D721Med (cell line): ENCODE measurements around the gene TSPAN9.

Source experiments
- DNase-seq: peaks from one replicate; pipeline ENCODE4 v3.0.0; 2011; ENCODE audit warnings: low spot score; ENCODE audit not compliant: insufficient read length
- FAIRE-seq: peaks from 2 replicates; lab custom pipeline; 2011; peaks lifted over from hg19 to GRCh38; lab: Jason Lieb, UNC
- TF ChIP-seq, protein P1 (sequence below): IDR thresholded peaks from 2 replicates; pipeline ENCODE4 v1.5.1; 2012; ENCODE audit warnings: mild to moderate bottlenecking, control low read depth; ENCODE audit not compliant: insufficient read depth; ENCODE audit errors: missing control alignments

Gene TSPAN9

DNA sequence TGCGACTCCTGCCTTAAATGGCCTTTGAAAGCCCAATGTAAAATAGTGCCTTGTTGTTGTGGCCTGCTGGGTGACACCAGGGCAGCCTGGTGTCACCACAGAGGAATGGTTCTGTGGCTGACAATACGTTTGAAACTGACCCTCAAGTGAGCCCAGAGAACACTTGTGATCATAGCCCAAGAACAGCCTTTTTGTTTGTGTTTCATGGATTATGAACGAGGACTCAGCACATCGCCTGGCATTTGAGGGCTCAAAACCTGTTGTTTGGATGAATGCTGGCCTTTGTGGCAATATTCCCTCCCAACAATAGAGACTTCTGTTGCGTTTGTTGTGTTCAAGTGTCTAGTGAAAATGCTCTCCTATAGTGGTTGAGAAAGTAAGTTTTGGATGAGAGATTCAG lies 48.5 kb downstream of the TSPAN9 start:
- TF ChIP-seq, protein P1, sequence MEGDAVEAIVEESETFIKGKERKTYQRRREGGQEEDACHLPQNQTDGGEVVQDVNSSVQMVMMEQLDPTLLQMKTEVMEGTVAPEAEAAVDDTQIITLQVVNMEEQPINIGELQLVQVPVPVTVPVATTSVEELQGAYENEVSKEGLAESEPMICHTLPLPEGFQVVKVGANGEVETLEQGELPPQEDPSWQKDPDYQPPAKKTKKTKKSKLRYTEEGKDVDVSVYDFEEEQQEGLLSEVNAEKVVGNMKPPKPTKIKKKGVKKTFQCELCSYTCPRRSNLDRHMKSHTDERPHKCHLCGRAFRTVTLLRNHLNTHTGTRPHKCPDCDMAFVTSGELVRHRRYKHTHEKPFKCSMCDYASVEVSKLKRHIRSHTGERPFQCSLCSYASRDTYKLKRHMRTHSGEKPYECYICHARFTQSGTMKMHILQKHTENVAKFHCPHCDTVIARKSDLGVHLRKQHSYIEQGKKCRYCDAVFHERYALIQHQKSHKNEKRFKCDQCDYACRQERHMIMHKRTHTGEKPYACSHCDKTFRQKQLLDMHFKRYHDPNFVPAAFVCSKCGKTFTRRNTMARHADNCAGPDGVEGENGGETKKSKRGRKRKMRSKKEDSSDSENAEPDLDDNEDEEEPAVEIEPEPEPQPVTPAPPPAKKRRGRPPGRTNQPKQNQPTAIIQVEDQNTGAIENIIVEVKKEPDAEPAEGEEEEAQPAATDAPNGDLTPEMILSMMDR: no peak
- DNase-seq (no peak), FAIRE-seq (no peak)

DNA sequence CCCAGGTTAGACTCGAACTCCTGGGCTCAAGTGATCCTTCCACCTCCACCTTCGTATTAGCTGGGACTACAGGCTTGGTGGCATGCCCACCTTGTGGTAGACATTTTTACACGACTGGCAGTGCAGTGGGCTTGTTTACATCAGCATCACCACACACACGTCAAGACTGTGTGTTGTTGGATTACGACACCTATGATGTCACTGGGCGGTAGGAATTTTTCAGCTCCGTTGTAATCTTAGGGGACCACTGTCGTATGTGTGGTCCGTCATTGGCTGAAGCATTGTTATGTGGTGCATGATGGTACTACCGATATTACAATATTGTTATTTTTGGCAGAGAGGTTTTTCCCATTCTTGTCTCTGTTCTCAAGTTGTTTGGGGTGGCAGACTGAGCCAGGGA lies 50.7 kb downstream of the TSPAN9 start:
- FAIRE-seq (no peak), DNase-seq (no peak)
- TF ChIP-seq, protein P1: no peak

DNA sequence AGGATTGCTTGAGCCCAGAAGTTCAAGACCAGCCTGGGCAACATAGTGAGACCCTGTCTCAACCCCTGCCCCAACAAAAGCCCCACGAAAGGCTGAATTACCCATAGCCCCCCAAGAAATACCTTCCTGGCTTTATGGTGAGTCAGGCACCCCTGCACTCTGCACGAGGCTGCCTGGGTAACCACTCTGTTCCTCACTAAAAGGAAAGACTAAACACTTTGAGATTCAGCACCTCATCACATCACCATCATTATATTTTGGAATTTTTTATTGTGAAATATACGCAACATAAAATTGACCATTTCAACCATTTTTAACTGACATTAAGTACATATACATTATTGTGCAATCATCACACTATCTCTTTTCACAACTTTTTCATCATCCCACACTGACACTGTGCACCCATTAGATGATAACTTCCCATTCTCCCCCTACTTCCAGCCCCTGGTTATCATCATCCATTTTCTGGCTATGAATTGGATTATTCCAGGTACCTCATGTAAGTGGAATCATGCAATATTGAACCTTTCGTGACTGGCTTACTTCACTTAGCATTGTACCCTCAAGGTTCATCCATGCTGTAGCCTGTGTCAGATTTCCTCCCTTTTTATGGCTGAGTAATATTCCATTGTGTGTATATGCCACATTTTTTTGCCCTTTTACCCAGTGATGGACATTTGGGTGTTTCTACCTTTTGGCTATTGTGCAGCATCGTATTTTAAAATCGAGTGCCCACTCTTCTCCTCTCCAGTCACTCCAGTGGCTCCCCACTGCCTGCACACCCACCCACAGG lies 51.5 kb downstream of the TSPAN9 start:
- FAIRE-seq (no peak), DNase-seq (no peak)
- TF ChIP-seq, protein P1: no peak

DNA sequence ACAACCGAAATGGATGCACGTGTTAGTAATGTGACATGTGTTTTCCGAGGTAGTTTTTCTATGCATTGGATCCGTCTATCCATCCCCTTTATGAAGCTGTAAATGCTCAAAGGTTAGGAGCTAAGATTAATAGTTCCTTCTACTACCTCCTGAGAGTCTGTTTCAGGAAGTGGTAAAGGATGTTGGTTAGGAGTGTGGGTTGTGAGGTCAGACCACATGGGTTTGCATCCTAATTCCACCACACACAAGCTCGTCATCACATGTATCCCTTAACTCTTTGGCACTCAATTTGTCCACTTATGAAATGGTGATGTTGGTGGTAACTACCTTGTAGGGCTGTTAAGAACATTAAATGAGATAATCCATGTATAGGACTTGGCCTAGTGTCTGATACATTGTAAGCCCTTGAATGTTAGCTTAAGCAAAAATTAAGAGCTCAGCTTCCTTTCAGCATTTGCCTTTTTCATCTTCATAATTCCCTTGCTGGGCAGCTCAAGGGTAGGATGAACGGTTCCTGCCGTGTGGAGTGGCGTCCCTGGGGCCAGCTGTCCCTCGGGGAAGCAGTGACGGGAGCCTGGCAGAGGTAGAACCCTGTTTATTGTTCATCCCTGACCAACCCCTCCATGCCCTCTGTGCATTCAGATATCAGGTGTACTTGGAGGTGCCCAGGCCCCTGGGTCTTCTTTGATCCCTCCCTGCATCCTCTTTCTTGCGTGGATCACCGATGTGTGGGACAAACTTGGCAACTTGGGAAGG lies 52.3 kb downstream of the TSPAN9 start:
- TF ChIP-seq, protein P1: no peak
- FAIRE-seq (peak; percentile 69), DNase-seq (no peak)

DNA sequence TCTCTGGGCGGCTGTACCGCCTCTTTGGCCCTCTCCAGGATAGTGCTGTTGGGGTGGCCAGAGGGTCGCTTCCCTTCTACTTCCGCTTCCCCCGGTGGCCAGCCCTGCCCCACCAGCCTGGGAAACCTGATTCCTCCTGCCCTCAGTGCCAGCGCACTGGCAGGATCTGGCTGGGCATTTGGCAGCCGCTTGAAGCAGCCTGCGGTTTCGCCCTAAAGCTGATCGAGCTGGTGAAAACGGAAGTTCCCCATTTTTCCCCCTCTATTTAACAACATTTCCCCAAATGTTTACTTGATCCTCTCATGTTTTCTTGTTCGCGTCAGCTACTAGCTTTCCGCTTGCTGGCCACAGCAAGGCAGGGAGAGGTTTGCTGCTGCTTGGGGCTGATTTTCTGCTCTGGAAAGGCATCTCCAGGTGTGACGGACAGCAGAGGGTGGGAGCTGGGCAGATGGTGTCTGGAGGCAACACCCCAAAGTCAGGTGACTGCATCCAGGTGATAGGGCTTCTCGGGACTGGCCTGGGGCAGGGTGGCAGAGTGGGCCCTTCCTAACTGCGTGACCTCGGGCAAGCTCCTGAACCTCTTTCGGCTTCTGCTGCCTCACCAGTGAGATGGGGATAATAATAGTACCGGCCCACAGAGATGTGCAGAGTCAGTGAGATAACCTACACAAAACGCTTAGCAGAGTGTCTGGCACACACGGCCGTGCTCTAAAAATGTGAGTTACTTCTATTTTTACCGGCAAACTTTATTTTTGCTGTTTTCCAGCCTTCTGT lies 53.1 kb downstream of the TSPAN9 start:
- FAIRE-seq (no peak), DNase-seq (no peak)
- TF ChIP-seq, protein P1: no peak

DNA sequence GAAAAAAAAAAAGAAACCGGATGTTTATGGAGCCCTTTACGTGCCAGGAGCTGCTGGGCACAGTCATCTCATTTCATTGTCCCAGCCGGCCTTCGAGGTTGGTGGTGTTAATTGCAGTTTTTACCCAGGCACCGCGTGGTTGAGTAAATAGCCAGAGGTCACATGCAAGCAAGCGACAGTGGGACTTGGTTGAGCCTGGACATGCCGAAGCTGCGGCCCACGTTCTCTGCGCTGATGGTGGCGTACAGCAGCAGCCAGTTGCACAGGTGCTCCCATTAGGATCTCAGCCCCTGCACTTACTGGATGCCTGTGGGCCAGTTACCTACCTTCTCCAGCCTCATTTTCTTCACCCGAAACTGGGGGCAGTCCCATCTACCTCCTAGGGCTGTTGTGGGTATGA lies 54.0 kb downstream of the TSPAN9 start:
- FAIRE-seq: no peak

More for the DNA sequence above, 54.0 kb downstream of the TSPAN9 start:
- DNase-seq: no peak
- TF ChIP-seq, protein P1: no peak
